Measurements from ENCODE around the gene MIER1.

The MIER1 gene

DNA sequence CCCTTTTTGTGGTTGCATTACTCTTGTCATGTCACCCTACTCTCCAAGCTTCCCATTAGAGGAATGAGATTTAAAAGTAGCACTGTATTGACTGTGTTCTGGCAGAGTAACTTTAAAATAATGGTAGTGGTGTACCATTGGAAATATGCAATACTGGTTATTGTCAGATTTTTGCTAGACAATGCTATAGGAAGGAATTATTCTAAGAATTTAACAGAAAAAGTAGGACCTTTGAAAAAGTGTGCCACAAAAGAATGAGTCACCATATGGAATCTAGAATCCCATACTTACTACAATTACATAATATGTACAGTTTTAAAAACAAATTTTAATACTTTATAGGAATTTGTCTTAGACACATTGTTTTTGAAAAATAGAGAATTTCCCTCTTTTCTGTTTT, 13.8 kb downstream of the MIER1 start:
- no peak for TF ChIP-seq ZFX (IDR thresholded peaks at IDR 0.05)
- TF ChIP-seq, protein P1, sequence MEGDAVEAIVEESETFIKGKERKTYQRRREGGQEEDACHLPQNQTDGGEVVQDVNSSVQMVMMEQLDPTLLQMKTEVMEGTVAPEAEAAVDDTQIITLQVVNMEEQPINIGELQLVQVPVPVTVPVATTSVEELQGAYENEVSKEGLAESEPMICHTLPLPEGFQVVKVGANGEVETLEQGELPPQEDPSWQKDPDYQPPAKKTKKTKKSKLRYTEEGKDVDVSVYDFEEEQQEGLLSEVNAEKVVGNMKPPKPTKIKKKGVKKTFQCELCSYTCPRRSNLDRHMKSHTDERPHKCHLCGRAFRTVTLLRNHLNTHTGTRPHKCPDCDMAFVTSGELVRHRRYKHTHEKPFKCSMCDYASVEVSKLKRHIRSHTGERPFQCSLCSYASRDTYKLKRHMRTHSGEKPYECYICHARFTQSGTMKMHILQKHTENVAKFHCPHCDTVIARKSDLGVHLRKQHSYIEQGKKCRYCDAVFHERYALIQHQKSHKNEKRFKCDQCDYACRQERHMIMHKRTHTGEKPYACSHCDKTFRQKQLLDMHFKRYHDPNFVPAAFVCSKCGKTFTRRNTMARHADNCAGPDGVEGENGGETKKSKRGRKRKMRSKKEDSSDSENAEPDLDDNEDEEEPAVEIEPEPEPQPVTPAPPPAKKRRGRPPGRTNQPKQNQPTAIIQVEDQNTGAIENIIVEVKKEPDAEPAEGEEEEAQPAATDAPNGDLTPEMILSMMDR (conservative IDR thresholded peaks at IDR 0.05), result no peak
- H3K27ac ChIP-seq, result no peak overlapping the region

DNA sequence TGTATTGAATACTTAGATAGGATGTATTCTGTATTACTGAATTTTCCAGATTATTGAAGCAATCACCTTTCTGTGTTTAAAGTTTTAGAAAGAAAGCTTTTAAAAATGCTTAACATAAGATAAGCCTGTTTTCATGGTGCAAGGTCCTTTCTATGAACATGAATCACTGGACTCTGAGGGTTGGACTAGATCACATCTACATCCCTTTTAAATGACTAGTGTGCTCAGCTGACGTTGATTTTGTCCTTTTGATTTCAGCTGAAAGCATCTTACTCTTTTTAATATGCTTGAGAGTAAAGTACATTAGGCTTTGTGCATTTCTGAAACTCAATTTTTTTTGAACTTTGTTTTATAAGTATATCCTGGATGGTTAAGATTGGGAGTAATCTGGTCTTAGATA, 16.2 kb downstream of the MIER1 start:
- no peak for TF ChIP-seq ZFX (IDR thresholded peaks at IDR 0.05)
- TF ChIP-seq, protein P1 (conservative IDR thresholded peaks at IDR 0.05), result no peak
- no peak overlapping the region for H3K27ac ChIP-seq

GRCh38 chr1:66943361-66943969, 18.7 kb downstream of the MIER1 start:
- no peak for TF ChIP-seq ZFX (IDR thresholded peaks at IDR 0.05)
- TF ChIP-seq, protein P1 (conservative IDR thresholded peaks at IDR 0.05), result no peak

DNA sequence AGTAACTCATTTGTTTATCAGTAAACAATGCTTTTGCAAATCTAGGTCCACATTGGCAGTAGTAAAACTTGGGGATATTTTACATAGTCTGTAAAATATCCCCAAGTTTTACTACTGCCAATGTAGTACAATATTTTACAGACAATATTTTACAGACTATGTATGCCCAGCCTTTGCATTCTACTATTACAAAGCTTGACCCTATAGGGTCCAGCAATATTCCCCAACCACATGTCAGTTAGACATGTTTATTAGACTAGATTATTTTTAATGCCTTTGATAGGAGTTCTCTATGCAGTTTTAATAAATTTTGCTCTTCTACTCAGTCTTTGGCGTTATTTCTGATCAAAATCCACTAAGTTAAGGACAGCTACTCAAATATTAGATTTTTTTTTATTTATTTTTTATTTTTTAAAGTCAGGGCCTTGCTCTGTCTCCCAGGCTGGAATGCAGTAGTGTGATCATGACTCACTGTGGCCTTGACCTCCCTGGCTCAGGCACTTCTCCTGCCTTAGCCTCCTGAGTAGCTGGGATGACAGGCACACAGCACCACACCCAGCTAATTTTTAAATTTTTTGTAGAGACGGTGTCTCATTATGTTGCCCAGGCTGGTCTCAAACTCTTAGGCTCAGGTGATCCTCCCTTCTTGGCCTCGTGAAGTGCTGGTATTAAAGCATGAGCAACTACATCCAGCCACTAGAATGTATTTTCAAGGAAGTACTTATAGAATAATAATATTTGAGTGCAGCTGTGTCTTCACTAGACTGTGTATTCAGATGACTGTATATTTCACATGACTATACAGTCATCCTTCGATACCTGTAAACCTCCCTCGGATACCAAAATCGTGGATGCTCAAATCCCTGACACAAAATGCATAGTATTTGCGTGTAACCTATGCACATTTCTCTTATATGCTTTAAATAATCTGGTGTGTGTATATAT, 19.8 kb downstream of the MIER1 start:
- H3K27ac ChIP-seq, result no peak overlapping the region

More at GRCh38 chr1:66943361-66943969, 18.7 kb downstream of the MIER1 start:
- H3K27ac ChIP-seq, result no peak overlapping the region

GRCh38 chr1:66945316-66945715, 20.5 kb downstream of the MIER1 start:
- H3K27ac ChIP-seq, result no peak overlapping the region
- TF ChIP-seq, protein P1 (conservative IDR thresholded peaks at IDR 0.05), result no peak
- TF ChIP-seq ZFX (IDR thresholded peaks at IDR 0.05), result no peak

More for the DNA sequence above, 19.8 kb downstream of the MIER1 start:
- TF ChIP-seq, protein P1 (conservative IDR thresholded peaks at IDR 0.05), result no peak
- no peak for TF ChIP-seq ZFX (IDR thresholded peaks at IDR 0.05)

DNA sequence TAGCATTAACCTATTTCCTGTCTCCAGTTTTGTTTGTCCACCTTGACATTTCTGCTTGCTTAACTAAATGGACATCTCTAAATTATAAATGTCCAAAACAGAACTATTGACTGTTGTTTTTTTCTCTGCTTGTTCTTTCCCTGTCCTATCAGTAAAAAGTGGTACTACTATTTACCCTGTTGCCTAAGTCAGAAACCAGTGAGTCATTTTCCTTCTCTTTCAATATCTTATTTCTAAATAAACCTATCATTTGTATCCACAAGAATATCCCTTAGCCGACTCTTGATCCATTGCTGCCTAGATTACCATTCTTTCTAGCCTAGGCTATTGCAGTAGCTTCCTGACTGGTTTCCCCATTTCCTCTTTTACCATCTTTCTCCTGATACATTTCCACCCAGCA, 22.5 kb downstream of the MIER1 start:
- TF ChIP-seq, protein P1 (conservative IDR thresholded peaks at IDR 0.05), result no peak
- no peak for TF ChIP-seq ZFX (IDR thresholded peaks at IDR 0.05)
- H3K27ac ChIP-seq, result no peak overlapping the region

DNA sequence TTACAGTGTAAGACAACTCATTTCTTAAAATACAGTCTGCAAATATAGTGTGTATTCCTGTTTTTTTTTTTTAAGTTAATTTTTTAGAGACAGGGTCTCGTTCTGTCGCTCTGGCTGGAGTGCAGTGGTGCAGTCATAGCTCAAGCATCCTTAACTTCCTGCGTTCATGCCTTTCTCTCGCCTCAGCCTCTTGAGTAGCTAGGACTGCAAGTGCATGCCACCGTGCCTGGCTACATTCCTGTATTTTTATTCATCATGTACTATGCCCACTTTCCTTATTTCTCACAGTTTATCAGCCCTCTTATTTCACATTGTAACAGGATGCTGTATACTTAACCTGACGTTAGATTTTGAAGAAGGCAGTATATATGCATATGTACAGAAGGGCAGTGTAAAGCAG, 26.7 kb downstream of the MIER1 start:
- H3K27ac ChIP-seq, result no peak overlapping the region
- TF ChIP-seq, protein P1 (conservative IDR thresholded peaks at IDR 0.05), result no peak
- TF ChIP-seq ZFX (IDR thresholded peaks at IDR 0.05), result no peak
